ENCODE results near the gene NWD2.

NWD2 gene

GRCh38 chr4:37268319-37268718, 23.8 kb downstream of the NWD2 start:
- TF ChIP-seq TSHZ2 (CRISPR knock-in tag; IDR thresholded peaks at IDR 0.05) = no peak
- TF ChIP-seq PPARA (CRISPR knock-in tag; IDR thresholded peaks at IDR 0.05; ENCODE audit: borderline replicate concordance) = no peak
- no peak for TF ChIP-seq ZC3H10 (CRISPR knock-in tag; IDR thresholded peaks at IDR 0.05)
- TF ChIP-seq ARNTL (CRISPR knock-in tag; IDR thresholded peaks at IDR 0.05; ENCODE audit: borderline replicate concordance, low read depth) = no peak
- TF ChIP-seq ESRRG (CRISPR knock-in tag; IDR thresholded peaks at IDR 0.05) = no peak
- no peak for TF ChIP-seq CSDC2 (CRISPR knock-in tag; IDR thresholded peaks at IDR 0.05)
- TF ChIP-seq PATZ1 (CRISPR knock-in tag; IDR thresholded peaks at IDR 0.05; ENCODE audit: borderline replicate concordance) = no peak
- TF ChIP-seq ZNF70 (CRISPR knock-in tag; IDR thresholded peaks at IDR 0.05) = no peak
- no peak for TF ChIP-seq CSRNP3 (CRISPR knock-in tag; IDR thresholded peaks at IDR 0.05)
- TF ChIP-seq RARB (CRISPR knock-in tag; IDR thresholded peaks at IDR 0.05) = no peak
- TF ChIP-seq ISL1 (CRISPR knock-in tag; IDR thresholded peaks at IDR 0.05) = no peak
- TF ChIP-seq OSR1 (CRISPR knock-in tag; IDR thresholded peaks at IDR 0.05) = no peak
- ATAC-seq = no peak

- ATAC-seq = no peak
Measured at GRCh38 chr4:37279121-37279520, 34.6 kb downstream of the NWD2 start.

More at GRCh38 chr4:37279121-37279520, 34.6 kb downstream of the NWD2 start:
- no peak for TF ChIP-seq BACH2 (CRISPR knock-in tag; IDR thresholded peaks at IDR 0.05; ENCODE audit: borderline replicate concordance)
- no peak for TF ChIP-seq ZFP30 (CRISPR knock-in tag; IDR thresholded peaks at IDR 0.05)
- TF ChIP-seq ARNTL (CRISPR knock-in tag; IDR thresholded peaks at IDR 0.05; ENCODE audit: borderline replicate concordance, low read depth) = no peak
- no peak for TF ChIP-seq ZNF70 (CRISPR knock-in tag; IDR thresholded peaks at IDR 0.05)
- TF ChIP-seq ESRRG (CRISPR knock-in tag; IDR thresholded peaks at IDR 0.05) = no peak
- no peak for TF ChIP-seq ZNF565 (CRISPR knock-in tag; conservative IDR thresholded peaks at IDR 0.05; ENCODE audit: low read depth)
- no peak for TF ChIP-seq TCF4 (CRISPR knock-in tag; IDR thresholded peaks at IDR 0.05; ENCODE audit: borderline replicate concordance)
- TF ChIP-seq POU6F1 (CRISPR knock-in tag; IDR thresholded peaks at IDR 0.05; ENCODE audit: borderline replicate concordance, low read depth) = no peak
- no peak for TF ChIP-seq ZNF8 (CRISPR knock-in tag; IDR thresholded peaks at IDR 0.05)
- TF ChIP-seq PATZ1 (CRISPR knock-in tag; IDR thresholded peaks at IDR 0.05; ENCODE audit: borderline replicate concordance) = no peak
- TF ChIP-seq CSDC2 (CRISPR knock-in tag; IDR thresholded peaks at IDR 0.05) = no peak
- no peak for TF ChIP-seq CREB5 (CRISPR knock-in tag; IDR thresholded peaks at IDR 0.05; ENCODE audit: low read depth)

Data from SK-N-SH treated with all-trans-retinoic acid at 6 μM for 48 hours (cell line).